ENCODE results near the gene CDHR3. TPM values are rescaled to one million over a fixed set of nuclear protein-coding genes. Genes with fewer than 3 reads are reported as not detected.

Gene CDHR3
- total and polyA plus RNA-seq, 10 of the 15 experiments (the other 5 are each of a cell fraction or from before 2014, with no cell fraction given), result 0.06 to 0.11 TPM; not detected in 8

GRCh38 chr7:106071356-106071998, 108.4 kb downstream of the CDHR3 start (continued):
- no peak for TF ChIP-seq NFXL1 (IDR thresholded peaks at IDR 0.05; ENCODE audit: borderline replicate concordance)
- TF ChIP-seq RBBP5 (conservative IDR thresholded peaks at IDR 0.05), result no peak
- TF ChIP-seq ZZZ3 (IDR thresholded peaks at IDR 0.05; ENCODE audit: control insufficient read depth, insufficient read length, low read depth), result no peak

- peak overlapping the region; percentile 93 for H3K4me2 ChIP-seq (ENCODE audit: control insufficient read depth, insufficient read depth)
- no peaks in the 10 kb centered on the region for H3K9me3 ChIP-seq (replicated peaks; ENCODE audit: control insufficient read depth, insufficient read depth, low read length)
- H3K4me1 ChIP-seq (ENCODE audit: control insufficient read depth, insufficient read depth, low read length), result peaks cover 69% of the 10 kb centered on the region
- BruUV-seq (replicated peaks), result no TSS peak
- no peak overlapping the region; the same call in 1 of the 2 replicates for H2AFZ ChIP-seq (ENCODE audit: control insufficient read depth, low read depth, low read length)
- no peaks in the 10 kb centered on the region for H3K27me3 ChIP-seq (replicated peaks in 1 of 2; ENCODE audit: control insufficient read depth in 2 of 2, insufficient read depth in 2 of 2, low read length in 1 of 2)
- no peak for FAIRE-seq
- no peaks in the 10 kb centered on the region; the same call in 1 of the 2 replicates for H3K79me2 ChIP-seq (ENCODE audit: control insufficient read depth, insufficient read depth, low read length)
- peak overlapping the region; percentile 47 for H3K9ac ChIP-seq (ENCODE audit: control insufficient read depth, insufficient read depth, low read length)
- RAD21 ChIA-PET (ENCODE audit: unreplicated experiment), result interaction anchor here (0.8 to 8.3 kb wide), 20 partner anchors 13 to 314 kb away, joined by 3 to 118 read pairs (median 5); partner anchors contain the start of genes NAMPT and SYPL1
- 46% methylated on average over 9 of the region's 9 CpGs for WGBS (ENCODE audit: insufficient coverage, insufficient replicate concordance, low lambda C conversion rate, missing lambda C conversion rate)
- H3K4me3 ChIP-seq, result no peak overlapping the region
- POLR2A ChIA-PET, result interaction anchor here (0.5 to 5.1 kb wide), 13 partner anchors 9 to 1478 kb away, joined by 3 to 56 read pairs (median 4); partner anchors contain the start of gene SYPL1
- TF ChIP-seq SMARCA5 (IDR thresholded peaks at IDR 0.05) (peak; percentile 25; the same call in 1 of the 2 replicates), MEF2B (IDR thresholded peaks at IDR 0.05; ENCODE audit: partially characterized antibody, poor library complexity, severe bottlenecking) (peak; percentile 13), NBN (IDR thresholded peaks at IDR 0.05) (no peak), CBX5 (IDR thresholded peaks at IDR 0.05; ENCODE audit: low read depth) (no peak)
- SMC1A ChIA-PET (ENCODE audit: uncharacterized antibody, unreplicated experiment), result interaction anchor here (0.8 to 10.3 kb wide), 20 partner anchors 9 to 274 kb away, joined by 3 to 164 read pairs (median 5); partner anchors contain the start of genes NAMPT and SYPL1
- intact Hi-C loops (cut with micrococcal nuclease; ENCODE audit: unreplicated experiment), result loop anchor here (1.0 kb wide), 3 partner anchors 10 to 39 kb away; no protein-coding TSS in a partner anchor
- CTCF ChIA-PET, result interaction anchor here (0.7 to 5.7 kb wide), 15 partner anchors 10 to 95 kb away, joined by 3 to 67 read pairs (median 7); partner anchors contain the start of gene SYPL1
- in situ Hi-C loops (cut with MboI), result no loop called here
- no peaks in the 10 kb centered on the region for H4K20me1 ChIP-seq (ENCODE audit: control insufficient read depth, insufficient read depth)
- no peaks in the 10 kb centered on the region for H3K36me3 ChIP-seq (ENCODE audit: control insufficient read depth in 2 of 2, insufficient read depth in 2 of 2, low read length in 1 of 2)
- no peak for DNase-seq (ENCODE audit: low read depth, low spot score)
- peak overlapping the region; percentile 98 for H3K27ac ChIP-seq (ENCODE audit: control insufficient read depth, insufficient read depth)
- peak; percentile 4 for ATAC-seq
Measured at GRCh38 chr7:106071999-106072714, 109.1 kb downstream of the CDHR3 start.

Data from GM12878 (cell line).